Gastrocnemius medialis (tissue), 4 donors: ENCODE data around the gene GABARAPL2. TPM values are rescaled to one million over a fixed set of nuclear protein-coding genes. Genes with fewer than 3 reads are reported as not detected.

Source experiments
- ATAC-seq, 2 donors: fragments of 150-250 bp; one replicate each; pipeline ENCODE4 v1.9.1; 2016
- DNase-seq, 2 donors: peaks; one replicate each; pipeline ENCODE4 v3.0.0-alpha.2; 2019
- H3K27ac ChIP-seq, 4 donors: fragments of 200-600 bp; sonication (generic); 1 replicate in 1 of 4; 2 replicates in 3 of 4; pipeline ENCODE4 v1.5.1; 2016 to 2018; ENCODE audit warnings: mild to moderate bottlenecking in 2 of 4, moderate library complexity in 1 of 4
- H3K27me3 ChIP-seq, 3 donors: fragments of 200-600 bp; sonication (generic) in 2 of 3; 1 replicate in 1 of 3; 2 replicates in 2 of 3; pipeline versions ENCODE4 v1.5.1 to v1.6.0; 2016 to 2019; ENCODE audit warnings: mild to moderate bottlenecking in 1 of 3, moderate library complexity in 1 of 3
- H3K36me3 ChIP-seq, 2 donors: fragments of 200-600 bp; sonication (generic) in 1 of 2; one replicate each; pipeline ENCODE4 v1.5.1; 2017 to 2018
- H3K4me1 ChIP-seq, 2 donors: fragments of 200-600 bp; sonication (generic) in 1 of 2; one replicate each; pipeline ENCODE4 v1.5.1; 2016 to 2017; ENCODE audit warnings: mild to moderate bottlenecking in 2 of 2
- H3K4me3 ChIP-seq, 4 donors: fragments of 200-600 bp; sonication (generic) in 3 of 4; 1 replicate in 1 of 4; 2 replicates in 3 of 4; pipeline ENCODE4 v1.5.1; 2016 to 2019; ENCODE audit warnings: mild to moderate bottlenecking in 2 of 4
- H3K9me3 ChIP-seq, 3 donors: fragments of 200-600 bp; sonication (generic) in 2 of 3; 1 replicate in 1 of 3; 2 replicates in 2 of 3; pipeline ENCODE4 v1.5.1; 2016 to 2019
- POLR2A ChIP-seq, 2 donors: fragments of 450-650 bp; IDR thresholded peaks; one replicate each; pipeline ENCODE4 v1.6.1; 2017; ENCODE audit warnings: antibody characterized with exemption in 2 of 2, mild to moderate bottlenecking in 2 of 2, moderate library complexity in 2 of 2
- in situ Hi-C, 4 donors: fragments of 200-750 bp; cut with MboI; loops; one replicate each; pipeline versions ENCODE4 v1.15.0 to v1.8.0; 2017; ENCODE audit warnings: low sequenced_read_pairs in 4 of 4
- intact Hi-C: fragments of 100-400 bp; cut with DNase I; formaldehyde crosslinking; loops from one replicate; pipeline ENCODE4 v1.15.1; 2023; ENCODE audit warnings: low total_unique reads
- total RNA-seq, 4 donors: library from RNA; depleted of rRNA; stranded (reverse); fragments of >200 nt; gene quantifications; one replicate each; pipeline versions ENCODE4 v1.1.0 to v1.2.3, GENCODE V29; 2016
- TF ChIP-seq, protein P1 (sequence below), 5 experiments: fragments of 450-650 bp in 3 of 5; fragments of 200-600 bp in 2 of 5; sonication (generic) in 2 of 5; IDR thresholded peaks in 4 of 5; conservative IDR thresholded peaks in 1 of 5; 1 replicate in 4 of 5; 2 replicates in 1 of 5; pipeline ENCODE4 v1.5.1; 2016 to 2019; ENCODE audit warnings: antibody characterized with exemption in 5 of 5, mild to moderate bottlenecking in 3 of 5, moderate library complexity in 3 of 5

GABARAPL2 gene
- total RNA-seq, 4 donors from 2014 or later: 92.2 to 137 (median 117) TPM

GRCh38 chr16:75606507-75606906 is 40.3 kb downstream of the GABARAPL2 start:
- TF ChIP-seq POLR2A (IDR thresholded peaks at IDR 0.05): no peak
- TF ChIP-seq, protein P1, sequence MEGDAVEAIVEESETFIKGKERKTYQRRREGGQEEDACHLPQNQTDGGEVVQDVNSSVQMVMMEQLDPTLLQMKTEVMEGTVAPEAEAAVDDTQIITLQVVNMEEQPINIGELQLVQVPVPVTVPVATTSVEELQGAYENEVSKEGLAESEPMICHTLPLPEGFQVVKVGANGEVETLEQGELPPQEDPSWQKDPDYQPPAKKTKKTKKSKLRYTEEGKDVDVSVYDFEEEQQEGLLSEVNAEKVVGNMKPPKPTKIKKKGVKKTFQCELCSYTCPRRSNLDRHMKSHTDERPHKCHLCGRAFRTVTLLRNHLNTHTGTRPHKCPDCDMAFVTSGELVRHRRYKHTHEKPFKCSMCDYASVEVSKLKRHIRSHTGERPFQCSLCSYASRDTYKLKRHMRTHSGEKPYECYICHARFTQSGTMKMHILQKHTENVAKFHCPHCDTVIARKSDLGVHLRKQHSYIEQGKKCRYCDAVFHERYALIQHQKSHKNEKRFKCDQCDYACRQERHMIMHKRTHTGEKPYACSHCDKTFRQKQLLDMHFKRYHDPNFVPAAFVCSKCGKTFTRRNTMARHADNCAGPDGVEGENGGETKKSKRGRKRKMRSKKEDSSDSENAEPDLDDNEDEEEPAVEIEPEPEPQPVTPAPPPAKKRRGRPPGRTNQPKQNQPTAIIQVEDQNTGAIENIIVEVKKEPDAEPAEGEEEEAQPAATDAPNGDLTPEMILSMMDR (IDR thresholded peaks at IDR 0.05 in 4 of 5, conservative IDR thresholded peaks at IDR 0.05 in 1 of 5): no peak
- H3K27ac ChIP-seq: no peak overlapping the region
- no peaks in the 10 kb centered on the region for H3K4me1 ChIP-seq
- H3K27me3 ChIP-seq: no peaks in the 10 kb centered on the region
- DNase-seq (no peak), ATAC-seq (no peak)
- H3K9me3 ChIP-seq: no peaks in the 10 kb centered on the region
- H3K36me3 ChIP-seq: peaks cover 0 to 61% of the 10 kb centered on the region in 2 donors
- intact Hi-C loops: no loop called here
- in situ Hi-C loops: loop anchor here in 1 of 4 donors (25.0 kb wide), 1 partner anchor 1581 kb away; the partner anchor contains the start of genes MON1B and SYCE1L
- no peak overlapping the region for H3K4me3 ChIP-seq

GRCh38 chr16:75614066-75614897 is 48.1 kb downstream of the GABARAPL2 start:
- no peaks in the 10 kb centered on the region for H3K27me3 ChIP-seq
- intact Hi-C loops: no loop called here
- in situ Hi-C loops: loop anchor here in 1 of 4 donors (25.0 kb wide), 1 partner anchor 1573 kb away; the partner anchor contains the start of genes MON1B and SYCE1L
- DNase-seq (no peak), ATAC-seq (no peak)
- no peak for TF ChIP-seq POLR2A (IDR thresholded peaks at IDR 0.05)
- TF ChIP-seq, protein P1 (IDR thresholded peaks at IDR 0.05 in 4 of 5, conservative IDR thresholded peaks at IDR 0.05 in 1 of 5): no peak
- H3K4me3 ChIP-seq: no peak overlapping the region
- H3K27ac ChIP-seq: no peak overlapping the region
- no peaks in the 10 kb centered on the region for H3K4me1 ChIP-seq
- H3K36me3 ChIP-seq: peaks cover 3 to 85% of the 10 kb centered on the region in 2 donors
- no peaks in the 10 kb centered on the region for H3K9me3 ChIP-seq

GRCh38 chr16:75615619-75616018 is 49.4 kb downstream of the GABARAPL2 start:
- TF ChIP-seq POLR2A (IDR thresholded peaks at IDR 0.05): no peak
- TF ChIP-seq, protein P1 (IDR thresholded peaks at IDR 0.05 in 4 of 5, conservative IDR thresholded peaks at IDR 0.05 in 1 of 5): no peak

DNA sequence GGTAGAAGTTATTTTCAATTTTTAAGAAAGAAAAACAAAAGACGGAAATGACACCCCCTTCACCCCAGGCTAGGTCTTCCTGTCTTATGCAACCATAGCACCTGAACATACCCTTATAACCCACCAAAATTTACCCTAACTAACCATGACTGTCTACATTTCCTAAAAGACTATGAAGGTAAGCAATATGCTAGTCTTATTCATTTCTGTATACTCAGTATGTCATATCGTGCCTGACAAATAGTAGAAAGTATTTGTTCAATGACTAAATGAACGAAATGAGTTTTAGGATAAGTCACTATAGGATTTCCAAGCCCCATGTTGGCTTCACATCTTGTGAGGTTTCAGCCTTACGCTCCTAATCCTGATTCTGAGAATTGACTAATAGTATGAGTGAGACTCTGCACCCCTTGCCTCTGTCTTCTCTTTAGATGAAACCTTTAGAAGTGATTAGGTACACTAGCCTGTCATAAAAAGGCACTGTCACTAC is 50.4 kb downstream of the GABARAPL2 start:
- in situ Hi-C loops (loop anchor here in 1 of 4 donors (25.0 kb wide), 1 partner anchor 1571 kb away; the partner anchor contains the start of genes MON1B and SYCE1L), intact Hi-C loops (loop anchor here (5.0 kb wide), 1 partner anchor 34 kb away; no protein-coding TSS in a partner anchor)
- ATAC-seq (no peak), DNase-seq (no peak)
- Histone ChIP-seq H3K36me3 (peaks cover 3 to 73% of the 10 kb centered on the region in 2 donors), H3K4me3 (no peak overlapping the region), H3K27ac (no peak overlapping the region), H3K4me1 (peaks cover 5 to 6% of the 10 kb centered on the region in 2 donors), H3K27me3 (no peaks in the 10 kb centered on the region), H3K9me3 (no peaks in the 10 kb centered on the region)
- TF ChIP-seq POLR2A (IDR thresholded peaks at IDR 0.05): no peak
- TF ChIP-seq, protein P1 (IDR thresholded peaks at IDR 0.05 in 4 of 5, conservative IDR thresholded peaks at IDR 0.05 in 1 of 5): no peak

More at GRCh38 chr16:75615619-75616018, 49.4 kb downstream of the GABARAPL2 start:
- H3K4me1 ChIP-seq: no peaks in the 10 kb centered on the region
- ATAC-seq: no peak
- H3K9me3 ChIP-seq: no peaks in the 10 kb centered on the region
- H3K27ac ChIP-seq: no peak overlapping the region
- no peak for DNase-seq
- peaks cover 3 to 83% of the 10 kb centered on the region in 2 donors for H3K36me3 ChIP-seq
- H3K27me3 ChIP-seq: no peaks in the 10 kb centered on the region
- in situ Hi-C loops: loop anchor here in 1 of 4 donors (25.0 kb wide), 1 partner anchor 1572 kb away; the partner anchor contains the start of genes MON1B and SYCE1L
- no peak overlapping the region for H3K4me3 ChIP-seq
- intact Hi-C loops: loop anchor here (5.0 kb wide), 1 partner anchor 33 kb away; no protein-coding TSS in a partner anchor
